Measurements from ENCODE around the gene SEC24D. TPM values are rescaled to one million over a fixed set of nuclear protein-coding genes. Genes with fewer than 3 reads are reported as not detected.

The SEC24D gene
- total and polyA plus RNA-seq, 2 of the 8 experiments (the other 6 are each of a cell fraction or from before 2014, with no cell fraction given): 28.9 to 91.6 TPM

DNA sequence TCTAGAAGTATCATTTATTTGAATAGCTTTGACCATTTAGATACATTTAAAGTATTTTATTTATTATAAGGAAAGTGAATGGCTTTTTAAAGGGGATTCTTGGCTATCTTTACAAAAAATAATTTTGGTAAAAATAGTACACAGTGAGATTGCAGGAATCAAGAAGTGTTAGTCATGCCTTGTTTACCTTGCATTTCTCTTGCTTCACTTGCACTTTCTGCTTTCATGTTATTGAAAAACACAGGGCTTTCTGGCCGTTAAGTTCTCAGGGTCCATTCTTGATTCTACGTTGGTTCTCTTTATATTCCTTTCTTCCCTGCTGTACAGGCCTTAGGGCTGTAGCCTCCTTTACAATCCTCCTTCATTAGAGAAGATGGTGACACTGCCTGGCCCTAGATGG, 21.8 kb upstream of the SEC24D start:
- Histone ChIP-seq H2BK15ac (ENCODE audit: low read length) (no peak overlapping the region), H4K5ac (ENCODE audit: insufficient read length, low read depth, low read length) (no peak overlapping the region), H3K4me3 (ENCODE audit: extremely low read depth in 1 of 4, insufficient read depth in 2 of 4, low read depth in 3 of 4, low read length in 4 of 4) (no peak overlapping the region), H3K79me1 (ENCODE audit: low read depth, low read length) (no peaks in the 10 kb centered on the region), H2BK5ac (ENCODE audit: low read depth, low read length) (no peak overlapping the region), H2BK20ac (ENCODE audit: low read length) (no peak overlapping the region), H2BK120ac (replicated peaks; ENCODE audit: low read depth, low read length) (no peak overlapping the region), H3K23me2 (ENCODE audit: low read depth, low read length) (no peaks in the 10 kb centered on the region), H3K36me3 (ENCODE audit: control insufficient read depth in 2 of 4, insufficient read depth in 4 of 4, low read length in 3 of 4) (no peaks in the 10 kb centered on the region), H4K20me1 (replicated peaks in 1 of 2; ENCODE audit: control insufficient read depth in 1 of 2, insufficient read depth in 2 of 2, low read length in 2 of 2) (no peaks in the 10 kb centered on the region), H3K4me2 (ENCODE audit: insufficient read depth in 1 of 2, low read depth in 2 of 2, low read length in 2 of 2) (no peak overlapping the region), H2BK12ac (ENCODE audit: low read depth, low read length) (no peak overlapping the region), H3K23ac (ENCODE audit: insufficient read length) (no peak overlapping the region), H3K4ac (replicated peaks; ENCODE audit: insufficient read length, low read depth, low read length) (no peak overlapping the region), H4K8ac (ENCODE audit: extremely low read depth, insufficient read depth, low read length) (no peak overlapping the region), H2AK5ac (ENCODE audit: low read depth, low read length) (no peak overlapping the region), H3K14ac (ENCODE audit: insufficient read length) (no peak overlapping the region), H2AFZ (ENCODE audit: low read length) (no peak overlapping the region; the same call in 1 of the 2 replicates), H3K4me1 (replicated peaks in 1 of 4; ENCODE audit: control insufficient read depth in 3 of 4, insufficient read depth in 4 of 4, low read length in 3 of 4) (peaks cover 0 to 4% (median 1%) of the 10 kb centered on the region in 4 experiments; a peak in 2 of 7 replicates), H3K56ac (replicated peaks; ENCODE audit: insufficient read length, low read depth, low read length) (no peak overlapping the region), H4K91ac (replicated peaks; ENCODE audit: insufficient read length, low read length) (no peak overlapping the region), H3K79me2 (ENCODE audit: control insufficient read depth in 1 of 2, insufficient read depth in 2 of 2, low read length in 2 of 2) (peaks cover 0 to 9% of the 10 kb centered on the region in 2 experiments; a peak in 2 of 4 replicates), H3K27ac (ENCODE audit: low read depth, low read length) (no peak overlapping the region), H3K9ac (replicated peaks in 1 of 4; ENCODE audit: extremely low read depth in 1 of 4, low read depth in 3 of 4, low read length in 3 of 4) (no peak overlapping the region), H3K9me3 (ENCODE audit: insufficient read depth in 2 of 2, low read depth in 1 of 2, low read length in 1 of 2) (no peaks in the 10 kb centered on the region), H3K27me3 (replicated peaks in 1 of 4; ENCODE audit: control insufficient read depth in 3 of 4, extremely low read depth in 1 of 4, insufficient read depth in 3 of 4, low read length in 3 of 4) (no peaks in the 10 kb centered on the region), H3K18ac (ENCODE audit: extremely low read depth, low read length) (no peak overlapping the region)
- FAIRE-seq: no peak
- 88% methylated on average over 2 of the region's 2 CpGs; no CpG with 5 or more reads in 1 of the 2 experiments for WGBS, 2 experiments (ENCODE audit: extremely low coverage in 1 of 2, insufficient coverage in 1 of 2, insufficient read length in 1 of 2, insufficient replicate concordance in 2 of 2, low coverage in 1 of 2, low lambda C conversion rate in 2 of 2, missing lambda C conversion rate in 1 of 2)
- CTCF ChIA-PET (ENCODE audit: partially characterized antibody): interaction anchor here (1.3 to 1.5 kb wide), 2 partner anchors 7 to 20 kb away, joined by 4 to 5 read pairs; no protein-coding TSS in a partner anchor
- POLR2A ChIA-PET (ENCODE audit: partially characterized antibody): no interaction called here
- DNase-seq (ENCODE audit: low read depth in 1 of 2, low spot score in 2 of 2): no peak
- TF ChIP-seq EP300 (IDR thresholded peaks at IDR 0.05; ENCODE audit: borderline replicate concordance in 1 of 2, low read depth in 2 of 2, low read length in 2 of 2): no peak
- TF ChIP-seq BRCA1 (IDR thresholded peaks at IDR 0.05; ENCODE audit: low read depth, low read length): no peak
- no peak for TF ChIP-seq FOSL1 (IDR thresholded peaks at IDR 0.05; ENCODE audit: insufficient read depth, low read depth, low read length)
- no peak for TF ChIP-seq POU5F1 (IDR thresholded peaks at IDR 0.05; ENCODE audit: low read depth, low read length)
- TF ChIP-seq TAF7 (optimal IDR thresholded peaks at IDR 0.05; ENCODE audit: borderline replicate concordance, low read depth, low read length): no peak
- no peak for TF ChIP-seq NANOG (IDR thresholded peaks at IDR 0.05; ENCODE audit: insufficient read depth, low read depth, low read length, poor library complexity, severe bottlenecking)
- TF ChIP-seq HDAC2 (IDR thresholded peaks at IDR 0.05; ENCODE audit: borderline replicate concordance in 1 of 2, low read depth in 2 of 2, low read length in 2 of 2): no peak
- no peak for TF ChIP-seq RBBP5 (IDR thresholded peaks at IDR 0.05; ENCODE audit: borderline replicate concordance, low read depth, low read length)
- TF ChIP-seq GABPA (IDR thresholded peaks at IDR 0.05; ENCODE audit: borderline replicate concordance, insufficient read depth, low read length): no peak
- TF ChIP-seq SP4 (IDR thresholded peaks at IDR 0.05; ENCODE audit: low read length): no peak
- no peak for TF ChIP-seq RXRA (IDR thresholded peaks at IDR 0.05; ENCODE audit: insufficient read depth, low read depth, low read length)
- TF ChIP-seq CHD2 (IDR thresholded peaks at IDR 0.05; ENCODE audit: low read length): no peak
- TF ChIP-seq BACH1 (IDR thresholded peaks at IDR 0.05; ENCODE audit: low read length): no peak
- TF ChIP-seq CTBP2 (IDR thresholded peaks at IDR 0.05; ENCODE audit: borderline replicate concordance, insufficient read depth, insufficient read length, low read length): no peak
